ENCODE results near the gene FAM209B.
"Not testable (repeated sequence)": the region's sequence is repeated elsewhere in the genome, so short reads cannot be mapped to it uniquely, and the experiment has no call there.

Gene FAM209B

GRCh38 chr20:56540415-56540814, 7.4 kb downstream of the FAM209B start:
- no peak for DNase-seq (ENCODE audit: low spot score)

DNA sequence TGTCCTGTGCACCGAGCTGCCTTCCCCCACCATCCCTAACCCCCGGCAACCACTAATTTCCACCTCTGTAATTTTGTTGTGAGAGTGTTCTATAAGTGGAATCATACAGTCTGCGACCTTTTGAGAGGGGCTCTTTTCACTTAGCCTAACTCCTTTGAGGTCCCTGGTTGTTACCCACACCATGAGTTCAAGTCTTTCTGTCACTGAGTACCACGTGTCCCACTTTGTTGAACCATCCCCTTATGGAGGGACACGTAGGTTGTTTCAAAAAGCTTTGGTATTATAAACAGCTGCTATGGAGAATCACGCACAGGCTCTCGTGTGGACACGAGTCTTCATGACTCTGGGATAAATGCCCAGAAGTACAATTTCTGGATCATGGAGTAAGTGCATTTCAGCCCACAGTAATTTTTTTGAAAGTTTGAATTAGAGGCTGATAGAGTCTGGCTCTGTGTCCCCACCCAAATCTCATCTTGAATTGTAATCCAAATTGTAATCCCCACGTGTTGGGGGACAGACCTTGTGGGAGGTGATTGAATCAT, 9.5 kb downstream of the FAM209B start:
- peak; percentile 14 for DNase-seq (ENCODE audit: low spot score)

DNA sequence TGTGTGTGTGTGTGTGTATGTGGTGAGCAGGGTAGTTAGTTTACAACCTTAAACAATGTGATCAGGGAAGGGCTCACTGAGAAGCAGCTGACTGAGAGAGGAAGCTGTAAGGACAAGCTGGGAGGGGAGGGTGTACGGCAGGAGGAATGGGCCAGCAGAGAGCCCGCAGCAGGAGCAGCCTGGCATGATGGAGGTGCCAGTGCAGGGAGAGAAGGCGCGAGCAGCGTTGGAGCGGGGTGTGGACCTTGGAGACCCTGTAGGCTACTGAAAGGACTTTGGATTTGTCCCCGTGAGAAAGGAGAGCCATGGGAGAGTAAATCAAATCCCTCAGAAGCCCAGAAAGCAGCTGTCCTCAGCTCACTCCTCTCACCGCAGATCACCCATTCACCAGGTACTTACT, 18.5 kb downstream of the FAM209B start:
- no peak for DNase-seq (ENCODE audit: low spot score)

DNA sequence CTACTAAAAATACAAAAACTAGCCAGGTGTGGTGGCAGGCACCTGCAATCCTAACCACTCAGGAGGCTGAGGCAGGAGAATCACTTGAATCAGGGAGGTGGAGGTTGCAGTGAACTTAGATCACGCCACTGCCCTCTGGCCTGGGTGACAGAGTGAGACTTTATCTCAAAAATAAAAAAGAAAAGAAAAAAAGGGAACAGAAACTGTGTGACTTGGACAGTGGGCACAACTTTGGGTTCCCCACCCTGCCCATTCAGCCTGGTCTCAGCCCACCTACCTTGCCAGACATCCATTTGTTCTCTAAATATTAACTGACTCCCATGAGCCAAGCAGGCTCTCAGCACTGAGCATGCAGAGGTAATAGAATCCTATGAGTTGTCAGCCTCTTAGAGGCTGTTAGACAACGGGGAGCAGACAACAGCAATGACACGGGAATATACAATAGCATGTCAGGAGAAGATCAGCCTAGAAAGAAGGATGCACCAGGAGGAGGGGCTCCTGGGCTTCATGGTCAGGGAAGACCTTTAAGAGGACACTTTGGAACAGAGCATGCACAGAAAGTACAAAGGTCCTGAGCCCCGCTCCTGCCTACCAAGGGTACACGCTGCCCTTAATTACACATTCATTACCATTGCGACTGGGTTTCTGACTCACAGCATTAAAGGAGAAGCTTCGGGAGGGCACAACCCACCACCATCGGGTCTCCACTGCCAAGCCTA, 20.0 kb downstream of the FAM209B start:
- no peak for DNase-seq (ENCODE audit: low spot score)

GRCh38 chr20:56554869-56555268, 21.8 kb downstream of the FAM209B start:
- peak; percentile 86 for DNase-seq (ENCODE audit: low spot score)

GRCh38 chr20:56558968-56559367, 25.9 kb downstream of the FAM209B start:
- no peak for DNase-seq (ENCODE audit: low spot score)

GRCh38 chr20:56564526-56564925, 31.5 kb downstream of the FAM209B start:
- not testable (repeated sequence) for DNase-seq (ENCODE audit: low spot score)

- no peak for DNase-seq (ENCODE audit: low spot score)
Measured at GRCh38 chr20:56565511-56565910, 32.5 kb downstream of the FAM209B start.

DNA sequence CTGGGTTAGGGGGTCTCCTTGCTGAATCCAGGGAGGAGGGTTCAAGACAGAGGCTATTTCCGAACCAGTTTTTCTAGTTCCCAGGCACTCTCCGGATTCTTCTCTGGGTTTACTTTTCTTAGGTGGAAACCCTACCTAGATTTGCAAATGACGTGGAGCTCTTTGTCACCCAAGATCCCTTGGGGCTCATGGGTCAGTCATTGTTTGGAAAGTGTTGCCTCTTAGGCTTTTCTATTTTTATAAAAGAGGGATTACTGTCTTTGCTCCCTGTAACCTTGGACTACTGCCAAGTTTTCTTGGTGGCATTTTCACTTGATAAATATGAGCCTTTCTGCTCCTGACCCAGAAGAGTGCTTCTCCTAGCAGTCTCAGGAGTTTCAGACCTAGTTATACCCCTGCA, 33.6 kb downstream of the FAM209B start:
- DNase-seq (ENCODE audit: low spot score) = no peak

DNA sequence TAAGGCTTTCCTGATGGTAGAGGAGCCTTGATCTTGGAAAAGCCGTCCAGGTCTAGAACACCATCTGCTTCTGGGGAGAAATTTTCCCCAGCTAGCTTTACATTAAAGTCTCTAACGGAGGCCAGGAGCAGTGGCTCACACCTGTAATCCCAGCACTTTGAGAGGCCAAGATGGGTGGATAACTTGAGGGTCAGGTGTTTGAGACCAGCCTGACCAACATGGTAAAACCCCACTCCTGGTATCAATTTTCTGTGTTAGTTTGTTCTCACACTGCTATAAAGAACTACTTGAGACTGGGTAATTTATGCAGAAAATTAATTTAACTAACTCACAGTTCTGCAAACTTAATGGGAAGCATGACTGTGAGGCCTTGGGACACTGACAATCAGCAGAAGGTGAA, 37.8 kb downstream of the FAM209B start:
- no peak for DNase-seq (ENCODE audit: low spot score)

- DNase-seq (ENCODE audit: low spot score) = no peak
Measured at GRCh38 chr20:56572172-56572571, 39.1 kb downstream of the FAM209B start.

DNA sequence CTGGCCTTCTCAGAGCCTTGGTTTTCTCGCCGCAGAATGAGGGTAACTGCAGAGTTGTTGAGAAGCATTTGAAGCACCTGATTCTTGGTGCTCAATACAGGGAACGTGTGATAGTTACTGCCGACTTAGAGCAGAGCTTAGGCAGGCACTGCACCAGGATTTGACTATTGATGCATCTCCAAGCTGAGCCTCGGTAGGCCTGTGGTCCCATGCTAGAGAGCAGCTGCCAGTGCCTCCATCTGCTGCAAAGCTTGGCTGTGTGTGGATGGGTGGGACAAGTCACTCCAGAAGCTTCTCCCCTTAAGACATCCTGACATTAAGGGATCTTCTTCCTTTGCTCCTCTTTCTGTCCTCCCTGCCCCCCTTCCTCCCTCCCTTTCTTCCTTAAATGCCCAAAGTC, 40.9 kb downstream of the FAM209B start:
- no peak for DNase-seq (ENCODE audit: low spot score)

GRCh38 chr20:56574531-56575142, 41.6 kb downstream of the FAM209B start:
- no peak for DNase-seq (ENCODE audit: low spot score)

DNA sequence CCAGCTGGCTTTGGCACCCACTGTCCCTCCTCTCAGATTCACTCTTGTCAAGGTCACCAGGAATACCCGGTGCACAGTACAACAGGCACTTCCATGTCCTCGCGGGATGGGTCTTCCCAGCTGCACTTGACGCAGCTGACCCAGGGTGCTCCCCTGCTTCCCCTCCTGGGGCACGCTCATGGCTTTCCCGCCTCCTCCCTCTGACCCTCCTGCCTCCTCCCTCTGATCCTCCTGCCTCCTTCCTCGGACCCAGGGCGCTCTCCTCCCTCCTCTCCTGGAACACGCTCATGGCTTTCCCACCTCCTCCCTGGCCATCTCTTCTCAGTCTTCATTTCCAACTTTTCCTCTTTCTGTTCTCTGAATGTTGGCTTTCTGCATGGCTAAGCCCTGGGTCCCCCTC, 42.1 kb downstream of the FAM209B start:
- DNase-seq (ENCODE audit: low spot score) = no peak

GRCh38 chr20:56575961-56576360, 42.9 kb downstream of the FAM209B start:
- DNase-seq (ENCODE audit: low spot score) = no peak

DNA sequence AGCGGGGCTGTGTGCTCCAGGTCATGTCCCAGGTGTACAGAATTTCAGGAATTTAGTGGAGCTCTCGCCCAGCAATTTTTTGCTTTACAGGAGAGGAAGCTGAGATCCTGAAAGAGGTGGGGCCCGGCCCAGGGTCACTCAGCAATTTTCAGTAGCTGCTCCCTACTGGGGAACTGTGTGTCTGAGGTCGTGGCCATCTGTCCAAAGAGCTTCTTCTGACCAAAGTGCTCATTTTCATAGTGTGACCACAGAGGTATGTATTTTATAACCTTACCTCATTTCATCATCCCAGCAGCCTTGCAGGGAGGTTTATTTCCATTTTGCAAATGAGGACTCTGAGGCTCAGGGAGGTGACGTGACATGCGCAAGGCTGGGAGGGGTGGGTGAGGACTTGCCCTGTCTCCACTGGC, 46.3 kb downstream of the FAM209B start:
- DNase-seq (ENCODE audit: low spot score) = no peak

DNA sequence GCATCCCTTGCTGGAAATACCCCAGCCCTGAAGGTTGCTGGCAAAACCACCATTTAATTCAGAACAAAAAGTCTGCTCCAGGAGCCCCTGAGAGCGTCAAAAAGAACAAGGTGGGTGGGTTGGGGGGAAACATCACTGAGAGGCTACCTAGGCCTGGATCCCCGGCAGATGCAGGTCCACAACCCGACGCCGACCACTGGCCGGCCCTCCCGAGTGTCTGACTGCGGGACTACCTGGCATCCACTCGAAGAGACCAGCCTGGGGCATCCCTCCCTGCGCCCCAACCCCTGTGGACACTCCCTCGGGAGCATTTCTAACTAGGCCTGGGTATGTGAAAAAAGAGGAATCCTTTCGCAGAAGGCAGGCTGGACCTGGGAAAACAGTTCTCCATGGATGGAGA, 47.2 kb downstream of the FAM209B start:
- DNase-seq (ENCODE audit: low spot score) = no peak

- no peak for DNase-seq (ENCODE audit: low spot score)
Measured at GRCh38 chr20:56581701-56582100, 48.7 kb downstream of the FAM209B start.

- no peak for DNase-seq (ENCODE audit: low spot score)
Measured at GRCh38 chr20:56582542-56582941, 49.5 kb downstream of the FAM209B start.

- DNase-seq (ENCODE audit: low spot score) = no peak
Measured at GRCh38 chr20:56584916-56585315, 51.9 kb downstream of the FAM209B start.
